GM21619 (cell line): Measurements from ENCODE around the gene AUTS2.
"Not testable (repeated sequence)": the region's sequence is repeated elsewhere in the genome, so short reads cannot be mapped to it uniquely, and the experiment has no call there.

Experiments
- ATAC-seq: cut with Tn5 transposase; IDR thresholded peaks from one replicate; pipeline ENCODE4 v1.9.1; 2021; ENCODE audit not compliant: unreplicated experiment

AUTS2 gene

DNA sequence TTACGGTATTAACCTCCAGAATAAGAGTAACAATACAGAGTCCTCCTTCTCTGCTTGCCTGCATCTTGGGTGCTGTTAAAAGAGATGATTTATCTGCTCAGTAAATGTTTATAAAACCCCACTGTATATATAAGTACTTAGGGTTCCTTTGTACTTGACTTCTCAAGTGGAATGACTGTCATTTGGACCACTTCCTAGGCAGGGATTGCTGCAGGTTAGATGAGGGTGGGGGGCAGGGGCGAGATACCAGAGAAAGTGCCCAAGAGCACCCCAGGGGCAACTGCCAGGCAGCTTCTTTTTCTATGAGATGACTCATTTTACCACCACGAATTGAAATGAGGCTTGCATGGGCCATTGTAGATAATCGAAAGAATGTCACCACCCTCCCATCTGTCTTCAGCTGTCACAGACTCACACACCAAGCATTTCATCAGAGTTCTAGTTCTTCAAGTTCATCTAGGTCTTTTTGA lies 1111.8 kb downstream of the AUTS2 start:
- ATAC-seq = peak; percentile 64

DNA sequence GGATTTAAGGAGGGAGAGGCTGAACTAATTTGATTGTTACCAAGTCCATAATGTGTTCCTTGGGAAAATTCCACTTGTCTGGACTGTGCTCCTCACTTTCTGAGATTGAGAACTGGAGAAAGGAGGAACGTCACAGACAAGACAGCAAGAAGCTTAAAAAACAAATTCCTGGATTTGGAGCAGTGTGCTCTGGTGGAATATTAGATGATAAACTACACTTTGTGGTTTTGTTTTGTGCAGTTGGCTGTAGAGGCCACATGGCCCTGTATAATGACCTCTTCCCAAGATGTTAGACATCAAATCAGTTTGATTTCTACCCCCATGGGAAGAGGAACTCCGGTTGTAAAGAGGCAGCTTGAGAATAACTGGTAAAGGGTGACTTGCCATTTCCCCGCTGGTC lies 1112.4 kb downstream of the AUTS2 start:
- no peak for ATAC-seq

DNA sequence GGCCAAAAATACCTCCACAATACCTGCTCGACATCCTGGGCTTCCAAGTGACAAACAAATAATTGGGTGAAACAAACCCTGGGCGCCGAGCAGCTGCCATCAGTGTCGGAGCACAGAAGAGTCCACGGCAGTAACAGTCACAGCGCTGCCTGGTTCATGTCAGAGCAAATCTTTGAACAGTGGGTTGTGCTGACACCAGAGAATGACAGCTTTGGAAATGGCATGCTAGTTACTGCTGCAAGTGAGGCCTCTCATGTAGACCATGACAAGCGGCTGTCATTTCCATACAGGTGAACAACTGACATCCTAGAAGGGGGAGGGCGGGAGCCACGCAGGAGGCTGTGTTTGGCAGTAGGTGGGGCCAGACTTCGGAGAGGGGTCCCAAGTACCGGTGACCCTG lies 1113.2 kb downstream of the AUTS2 start:
- no peak for ATAC-seq

DNA sequence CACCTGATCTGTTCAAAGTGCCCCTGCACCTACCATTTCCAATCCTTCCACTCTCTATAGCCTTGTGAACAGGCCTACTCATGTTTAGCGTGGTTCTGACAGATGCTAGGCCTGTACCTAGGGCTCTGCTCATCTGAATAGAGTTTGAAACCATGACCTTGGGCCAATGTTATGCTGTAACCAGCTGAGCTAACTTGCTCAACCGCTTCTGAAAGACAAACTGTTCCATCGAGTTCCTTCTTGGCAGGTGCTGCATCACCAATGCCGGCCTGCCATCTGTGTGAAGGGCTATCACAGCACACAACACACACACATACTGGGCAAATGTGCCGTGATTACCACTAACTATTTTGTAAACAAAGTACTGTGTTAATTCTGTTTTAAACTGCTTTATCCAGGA lies 1114.7 kb downstream of the AUTS2 start:
- no peak for ATAC-seq

DNA sequence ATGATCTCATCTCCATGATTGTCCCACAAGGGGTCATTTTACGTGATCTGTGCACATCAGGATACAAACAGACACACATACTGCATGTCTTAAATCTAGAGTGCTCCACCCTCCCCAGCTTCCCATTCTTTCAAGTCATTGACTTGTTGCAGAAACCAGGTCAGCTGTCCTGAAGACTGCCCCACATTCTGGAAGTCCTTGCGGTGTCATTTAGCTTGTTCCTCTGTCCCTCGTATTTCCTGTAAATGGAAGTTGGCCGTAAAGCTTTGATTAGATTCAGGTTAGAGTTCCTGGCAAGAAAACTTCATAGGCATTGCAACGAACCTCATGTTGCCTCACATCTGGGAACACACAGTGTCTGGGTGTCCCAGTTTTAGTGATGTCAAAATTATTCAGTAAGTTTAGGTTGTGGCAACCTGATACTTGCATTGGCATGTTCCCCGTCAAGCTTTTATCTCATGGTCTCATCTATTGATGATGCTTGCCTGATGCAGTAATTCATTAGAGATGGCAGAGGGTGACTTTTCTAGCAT lies 1116.3 kb downstream of the AUTS2 start:
- ATAC-seq = no peak

DNA sequence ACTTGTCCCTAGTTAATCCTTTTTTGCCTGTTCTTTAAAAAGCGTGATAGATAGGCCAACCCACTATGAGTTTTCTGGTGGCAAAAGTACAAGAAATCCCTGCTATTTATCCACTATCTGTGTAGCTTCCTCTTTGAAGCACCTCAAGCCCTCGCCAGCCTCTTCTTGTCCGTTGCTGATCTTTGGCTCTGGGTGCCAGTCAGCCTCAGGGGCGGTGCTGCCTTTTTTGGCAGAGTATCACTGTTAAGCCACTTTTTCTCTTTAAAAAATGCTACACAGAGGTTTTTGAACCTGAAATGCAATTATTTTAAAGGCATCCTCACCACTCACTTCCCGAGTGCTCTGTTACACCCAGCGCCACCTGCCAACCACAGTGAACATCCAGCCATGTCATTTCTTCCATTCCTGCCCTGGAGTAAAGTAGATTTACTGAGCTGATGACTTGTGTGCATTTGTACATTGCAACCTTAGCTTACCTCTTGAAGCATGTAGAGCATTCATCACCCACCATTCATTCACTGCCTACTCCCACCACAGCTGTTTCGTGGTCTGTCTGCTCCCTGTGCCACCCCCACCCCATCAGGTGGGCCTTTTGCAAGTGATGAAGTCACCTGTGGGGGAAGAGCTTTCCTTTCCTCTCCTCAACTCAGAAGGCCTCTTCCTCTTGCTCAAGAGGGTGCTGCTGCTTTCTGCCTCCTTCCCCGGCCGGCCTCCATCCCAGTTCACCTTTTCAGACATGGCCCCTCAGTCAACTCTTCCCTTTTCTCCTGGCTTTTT lies 1119.5 kb downstream of the AUTS2 start:
- no peak for ATAC-seq

DNA sequence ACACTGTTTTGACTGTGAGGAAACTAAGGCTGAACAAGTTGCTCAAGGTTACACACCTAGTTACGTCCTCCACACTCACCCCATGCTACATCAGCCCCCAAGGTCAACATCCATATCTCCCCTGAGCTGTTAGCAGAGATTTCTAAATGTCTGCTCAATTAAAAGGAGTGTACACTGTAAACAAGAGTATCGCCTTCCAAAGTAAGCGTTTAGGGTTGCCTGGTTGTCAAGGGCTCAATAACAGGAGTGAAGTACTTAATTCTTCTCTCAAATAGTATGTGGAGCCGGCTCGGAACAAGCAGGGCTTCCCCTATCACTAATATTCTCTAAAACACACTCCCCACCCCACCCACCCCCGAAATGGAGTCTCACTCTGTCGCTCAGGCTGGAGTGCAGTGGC lies 1120.8 kb downstream of the AUTS2 start:
- ATAC-seq = no peak

DNA sequence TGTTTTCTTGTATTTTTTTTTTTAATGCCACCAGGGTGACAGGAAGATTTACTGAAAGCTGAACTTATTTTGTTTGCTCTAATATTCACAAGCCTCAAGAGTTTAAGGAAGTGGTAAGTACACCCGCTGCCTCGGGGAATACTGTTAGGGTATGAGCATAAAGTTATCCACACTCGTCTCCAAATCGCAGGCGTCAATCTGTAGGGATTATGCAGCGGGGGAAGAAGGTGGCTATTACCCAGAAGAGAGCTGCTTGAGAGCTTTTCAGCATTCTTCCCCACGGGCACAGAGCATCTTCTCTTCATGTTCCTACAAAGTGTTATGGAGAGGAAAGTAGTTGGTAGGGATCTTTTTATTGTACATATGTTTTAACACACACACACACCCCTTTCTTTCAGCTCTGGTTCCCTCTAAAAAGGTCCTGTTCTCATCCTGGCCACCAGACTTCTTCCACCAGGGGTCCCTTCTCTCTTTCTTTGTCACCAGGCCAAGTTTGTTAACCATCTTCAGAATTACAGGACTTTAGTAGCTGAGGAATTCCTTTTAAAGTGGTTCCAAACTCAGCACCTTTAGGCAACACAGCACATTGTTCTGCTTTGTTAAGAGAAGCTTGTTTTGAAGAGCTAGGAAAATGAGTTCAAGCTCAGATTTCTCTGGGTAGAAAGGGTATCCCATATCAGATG lies 1122.1 kb downstream of the AUTS2 start:
- ATAC-seq = no peak

DNA sequence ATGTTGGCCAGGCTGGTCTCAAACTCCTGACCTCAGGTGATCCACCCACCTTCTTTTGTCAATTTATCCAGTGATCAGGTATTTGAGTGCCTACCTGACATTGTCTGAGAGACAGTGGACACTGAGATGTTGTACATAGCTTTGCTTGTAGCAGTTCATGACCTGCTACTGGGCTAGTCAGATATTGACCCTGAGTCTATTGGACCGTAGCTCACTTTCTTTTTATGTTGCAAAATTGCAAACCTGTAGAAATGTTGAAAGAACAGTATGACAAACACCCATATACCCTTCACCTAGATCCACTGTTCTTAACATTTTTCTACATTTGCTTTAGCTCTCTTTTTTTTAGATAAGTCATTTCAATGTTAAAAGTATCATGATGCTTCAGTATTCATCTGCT lies 1123.2 kb downstream of the AUTS2 start:
- no peak for ATAC-seq

DNA sequence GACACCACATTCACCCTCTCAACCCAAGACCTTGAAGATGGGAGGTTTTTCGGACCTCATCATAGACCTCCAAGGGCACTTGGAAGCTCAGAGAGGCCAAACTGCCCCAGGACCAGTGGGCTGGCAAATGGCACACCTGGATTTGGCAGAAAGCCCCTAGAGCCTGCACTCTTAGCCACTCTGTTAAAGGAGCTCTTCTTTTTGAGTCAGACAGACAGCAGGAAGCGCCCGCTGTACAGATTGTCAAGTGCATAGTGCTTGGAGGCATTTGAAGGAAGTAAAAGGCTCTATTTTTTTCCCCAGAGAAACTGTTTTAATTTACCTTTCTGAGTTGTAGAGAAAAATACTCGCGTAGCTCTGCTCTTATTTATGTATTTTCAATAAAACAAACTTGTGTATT lies 1125.1 kb downstream of the AUTS2 start:
- ATAC-seq = no peak

DNA sequence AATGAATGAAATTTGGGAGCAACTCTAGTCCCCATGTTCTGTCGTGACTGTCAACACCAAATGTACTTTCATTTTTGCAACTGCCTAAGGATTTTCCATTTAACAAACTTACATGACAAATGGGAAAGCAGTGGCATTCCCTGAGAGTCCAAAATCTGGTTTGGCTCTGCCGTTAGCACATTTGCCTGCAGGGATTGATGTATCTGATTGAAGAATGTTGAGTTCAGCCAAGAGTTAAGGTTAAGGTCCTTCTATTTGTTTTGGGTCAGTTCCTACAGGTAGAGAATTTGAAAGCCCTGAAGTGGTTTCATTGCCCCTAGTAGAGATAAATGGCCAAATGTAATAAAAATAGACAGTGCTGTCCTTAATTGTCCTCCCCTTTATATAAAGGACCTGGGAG lies 1127.2 kb downstream of the AUTS2 start:
- ATAC-seq = no peak

DNA sequence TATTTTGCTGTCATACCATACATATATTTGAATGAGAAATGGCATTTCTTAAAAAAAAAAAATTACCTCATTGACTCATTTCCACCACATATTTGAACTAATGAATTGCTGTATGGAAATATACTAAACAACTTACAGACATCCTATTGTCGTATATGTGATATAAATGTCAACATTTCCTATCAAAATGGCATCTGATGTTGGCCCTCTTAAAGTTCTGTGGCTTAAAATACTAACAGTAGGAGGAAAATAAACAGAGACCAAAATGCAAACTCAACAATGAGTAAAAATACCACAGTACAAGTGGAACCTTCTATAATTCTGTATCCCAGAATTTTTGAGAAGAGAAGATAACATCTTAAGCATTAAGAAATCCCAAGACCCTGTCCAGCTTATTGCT lies 1128.0 kb downstream of the AUTS2 start:
- ATAC-seq = no peak

DNA sequence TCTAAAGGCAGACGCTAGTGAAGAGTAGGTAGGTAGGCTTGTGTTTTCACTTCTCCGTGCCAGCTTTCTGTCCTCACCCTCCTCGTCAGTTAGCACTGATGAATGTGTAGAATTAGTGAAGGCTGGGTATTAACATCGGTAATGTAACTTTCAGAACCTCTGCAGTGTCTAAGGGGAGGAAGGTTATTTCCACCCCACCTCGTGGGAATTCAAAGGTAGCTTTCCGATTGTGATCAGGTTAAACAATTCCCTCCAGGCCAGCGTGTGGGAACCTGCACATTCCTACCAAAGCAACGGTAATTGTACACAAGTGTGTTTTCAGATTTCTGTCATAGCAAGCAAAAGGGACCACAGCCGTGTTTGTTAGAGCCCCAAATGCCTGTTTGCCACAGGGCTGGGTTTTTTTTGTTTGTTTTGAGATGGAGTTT lies 1128.7 kb downstream of the AUTS2 start:
- ATAC-seq = peak; percentile 71

DNA sequence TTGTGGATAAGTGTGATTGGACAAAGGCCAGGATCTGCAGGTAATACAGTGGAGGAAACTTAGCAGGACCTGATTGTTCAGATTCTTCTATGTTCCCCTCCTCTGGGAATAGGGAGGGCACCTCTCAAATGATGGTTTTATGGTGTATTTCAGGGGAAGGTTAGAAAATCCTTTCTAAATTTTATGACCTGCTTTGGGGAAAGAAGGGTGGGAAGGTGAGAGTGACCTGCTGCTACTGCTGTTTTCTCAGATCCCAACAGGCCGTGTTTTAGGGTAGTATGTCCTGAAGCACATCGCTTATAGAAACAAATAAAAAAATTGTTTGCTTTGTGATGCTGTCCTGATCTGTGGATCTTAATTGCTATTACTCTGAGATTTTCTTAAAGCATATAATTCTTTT lies 1129.6 kb downstream of the AUTS2 start:
- no peak for ATAC-seq

DNA sequence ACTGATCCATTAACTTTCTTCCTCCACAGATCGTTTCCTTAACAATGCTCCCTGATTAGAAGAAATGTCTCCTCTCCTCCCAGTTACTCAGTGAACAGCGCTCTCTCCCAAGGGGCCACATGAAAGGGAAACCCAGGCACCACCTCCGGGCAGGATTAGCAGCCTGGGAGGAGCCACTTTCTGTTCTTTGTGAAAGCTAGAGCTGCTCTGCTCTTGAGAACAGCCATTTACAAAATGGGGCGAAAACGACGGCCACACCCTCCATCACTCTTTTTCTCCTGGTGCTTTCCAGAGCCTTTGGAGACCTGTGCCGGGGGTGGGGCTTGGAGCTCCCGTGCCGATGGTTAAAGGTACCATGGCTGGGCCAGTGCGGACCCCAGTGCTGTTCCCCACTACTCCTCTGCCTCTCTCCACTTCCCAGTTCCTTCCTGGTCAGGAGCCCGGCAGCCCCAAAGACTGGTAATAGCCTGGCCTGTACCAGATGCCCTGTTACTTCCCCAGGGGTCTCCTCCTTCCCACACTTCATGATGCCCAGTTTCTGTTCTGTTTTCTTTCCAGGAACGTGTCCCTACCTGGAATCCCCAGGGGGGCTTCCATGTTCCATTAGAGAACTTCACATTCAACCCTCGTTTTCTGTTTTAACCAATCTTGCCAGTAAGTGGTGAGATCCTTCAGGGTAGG lies 1130.7 kb downstream of the AUTS2 start:
- no peak for ATAC-seq

DNA sequence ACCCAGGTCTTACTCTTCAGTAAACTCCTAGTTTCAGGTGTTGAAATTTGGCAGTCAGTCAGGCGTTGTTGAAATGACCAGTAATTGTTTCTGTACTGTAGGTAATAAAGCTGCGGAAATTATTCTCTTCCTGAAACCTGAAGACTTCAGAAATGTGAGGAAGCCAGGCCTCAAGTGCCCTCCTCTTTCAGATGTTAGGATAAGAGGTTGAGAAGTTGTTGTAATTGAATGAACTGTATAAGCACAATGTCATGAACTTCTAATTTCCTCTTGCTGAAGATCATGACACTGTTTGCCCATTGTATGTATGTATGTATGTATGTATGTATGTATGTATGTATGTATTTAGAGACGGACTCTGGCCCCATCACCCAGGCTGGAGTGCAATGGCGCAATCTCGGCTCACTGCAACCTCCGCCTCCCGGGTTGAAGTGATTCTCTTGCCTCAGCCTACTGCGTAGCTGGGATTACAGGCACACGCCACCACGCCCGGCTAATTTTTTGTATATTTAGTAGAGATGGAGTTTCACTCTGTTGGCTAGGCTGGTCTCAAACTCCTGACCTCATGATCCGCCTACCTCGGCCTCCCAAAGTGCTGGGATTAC lies 1131.4 kb downstream of the AUTS2 start:
- not testable (repeated sequence) for ATAC-seq

DNA sequence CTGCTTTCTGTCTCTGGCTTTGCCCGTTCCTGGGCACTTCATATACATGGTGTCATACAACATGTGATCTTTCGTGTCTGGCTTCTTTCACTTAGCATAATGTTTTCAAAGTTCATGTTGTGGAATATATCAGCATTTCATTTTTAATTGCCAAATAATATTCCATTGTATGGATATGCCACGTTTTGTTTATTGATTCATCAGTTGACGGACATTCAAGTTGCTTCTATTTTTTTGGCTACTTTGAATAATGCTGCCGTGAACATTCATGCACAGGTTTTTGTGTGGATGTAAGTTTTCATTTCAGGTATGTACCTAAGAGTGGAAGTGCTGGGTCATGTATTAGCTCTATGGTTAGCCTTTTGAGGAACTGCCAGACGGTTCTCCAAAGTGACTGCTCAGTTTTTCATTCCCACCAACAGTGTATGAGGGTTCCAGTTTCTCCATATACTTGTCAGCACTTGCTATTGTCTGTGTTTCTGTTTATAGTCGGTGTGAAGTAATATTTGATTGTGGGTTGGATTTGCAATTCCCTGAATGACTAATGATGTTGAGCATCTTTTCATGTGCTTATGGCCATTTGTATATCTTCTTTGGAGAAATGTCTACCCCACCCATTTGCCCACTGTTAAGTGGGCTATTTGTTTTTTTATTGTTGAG lies 1132.3 kb downstream of the AUTS2 start:
- ATAC-seq = no peak

DNA sequence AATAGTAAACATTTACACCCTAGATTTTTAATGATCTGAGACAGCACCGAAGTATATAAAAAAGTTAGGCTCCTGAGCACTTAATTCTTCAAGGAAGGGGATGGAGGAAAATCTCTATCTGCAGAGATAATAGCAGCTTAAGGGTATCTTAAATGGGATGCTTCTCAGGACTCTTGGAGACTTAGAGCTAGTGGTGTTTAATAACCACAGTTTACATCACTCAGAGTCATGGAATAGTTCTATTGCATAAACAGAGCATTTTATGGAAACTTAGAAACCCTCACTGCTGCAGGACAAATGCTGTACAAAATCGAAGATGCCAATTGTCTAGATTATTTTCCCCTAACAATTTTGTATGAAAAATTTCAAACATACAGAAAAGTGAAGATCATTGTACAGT lies 1134.8 kb downstream of the AUTS2 start:
- ATAC-seq = no peak

DNA sequence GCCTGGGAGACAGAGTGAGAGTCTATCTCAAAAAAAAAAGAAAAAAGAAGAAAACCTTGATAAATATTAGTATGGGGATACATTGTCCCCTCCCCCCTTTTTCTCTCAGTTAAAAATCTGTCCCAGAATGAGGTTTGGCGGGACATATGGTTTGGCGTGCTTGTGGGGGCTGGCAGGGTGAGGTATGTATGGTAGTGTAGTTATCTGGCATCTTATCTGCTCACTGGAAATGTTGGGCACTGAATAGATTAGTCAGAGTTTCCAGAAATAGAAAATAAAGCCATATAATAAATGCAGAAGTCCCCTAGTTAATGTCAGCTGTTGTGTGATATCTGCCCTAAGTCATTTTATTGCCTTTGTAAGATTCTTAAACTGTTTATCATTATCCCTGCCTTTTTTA lies 1136.1 kb downstream of the AUTS2 start:
- no peak for ATAC-seq

DNA sequence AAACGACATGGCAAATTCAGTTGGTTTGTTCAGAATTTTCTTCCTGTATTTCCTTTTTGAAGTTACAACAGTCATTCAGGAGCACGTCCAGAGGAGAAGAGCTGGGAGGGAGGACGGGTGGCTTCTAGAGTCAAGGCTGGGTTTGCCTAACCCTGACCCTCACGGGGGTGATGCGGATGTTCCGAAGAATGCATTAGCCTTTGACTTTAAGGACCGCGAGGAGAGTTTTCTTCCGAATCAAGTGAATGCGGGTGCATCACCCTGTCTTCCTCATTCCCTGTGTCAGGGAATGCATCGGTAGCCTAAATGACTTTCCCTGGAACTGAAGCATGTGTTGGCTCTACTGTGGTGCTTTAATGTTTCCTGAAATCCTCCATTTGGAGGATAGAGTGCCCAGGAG lies 1137.0 kb downstream of the AUTS2 start:
- ATAC-seq = no peak
